ENCODE results near the gene FBLN1.

Gene FBLN1

DNA sequence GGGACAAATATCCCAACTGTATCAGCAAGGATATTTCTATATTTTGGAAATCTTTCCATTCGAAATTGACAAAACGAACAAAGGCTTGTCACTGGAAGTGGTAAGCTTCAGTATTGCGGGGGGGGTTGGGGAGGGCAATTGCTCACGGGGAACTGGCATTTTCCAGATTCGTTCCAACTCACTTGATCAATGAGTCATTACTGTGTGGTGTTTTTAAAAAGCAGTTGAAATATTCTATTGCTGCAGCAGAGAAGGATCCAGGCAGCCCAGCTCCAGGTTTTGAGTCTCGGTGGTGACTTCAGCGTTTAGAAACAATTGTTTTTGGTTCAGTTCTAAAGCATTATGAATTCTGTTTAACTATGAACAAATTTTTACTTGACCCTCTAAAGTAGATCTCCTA, 33.8 kb upstream of the FBLN1 start:
- Histone ChIP-seq H3K36me3 (replicated peaks; ENCODE audit: low read depth, low read length) (no peaks in the 10 kb centered on the region), H3K79me2 (ENCODE audit: low read length) (no peaks in the 10 kb centered on the region), H3K4me3 (ENCODE audit: low read length) (no peak overlapping the region), H3K27ac (ENCODE audit: low read length) (no peak overlapping the region), H3K9ac (ENCODE audit: low read length) (no peak overlapping the region), H3K4me1 (ENCODE audit: low read length) (no peaks in the 10 kb centered on the region), H4K20me1 (ENCODE audit: insufficient read depth, low read length) (no peaks in the 10 kb centered on the region), H3K9me3 (ENCODE audit: insufficient read depth, low read length) (no peaks in the 10 kb centered on the region), H3K27me3 (ENCODE audit: low read depth, low read length) (peaks cover 22% of the 10 kb centered on the region; the same call in 1 of the 2 replicates), H3K4me2 (ENCODE audit: low read length) (no peak overlapping the region), H2AFZ (ENCODE audit: low read depth, low read length) (no peak overlapping the region)
- TF ChIP-seq CTCF (IDR thresholded peaks at IDR 0.05; ENCODE audit: low read depth, low read length) (no peak), EZH2phosphoT487 (IDR thresholded peaks at IDR 0.05; ENCODE audit: low read depth) (no peak)

GRCh38 chr22:45469281-45470073, 33.2 kb upstream of the FBLN1 start:
- no peak overlapping the region for H3K9ac ChIP-seq (ENCODE audit: low read length)
- no peaks in the 10 kb centered on the region for H3K36me3 ChIP-seq (replicated peaks; ENCODE audit: low read depth, low read length)
- no peaks in the 10 kb centered on the region for H3K79me2 ChIP-seq (ENCODE audit: low read length)
- H3K27me3 ChIP-seq (ENCODE audit: low read depth, low read length), result peaks cover 22% of the 10 kb centered on the region; the same call in 1 of the 2 replicates
- no peak overlapping the region for H3K27ac ChIP-seq (ENCODE audit: low read length)
- no peaks in the 10 kb centered on the region for H3K4me1 ChIP-seq (ENCODE audit: low read length)
- no peaks in the 10 kb centered on the region for H4K20me1 ChIP-seq (ENCODE audit: insufficient read depth, low read length)
- no peak overlapping the region for H2AFZ ChIP-seq (ENCODE audit: low read depth, low read length)
- TF ChIP-seq CTCF (IDR thresholded peaks at IDR 0.05; ENCODE audit: low read depth, low read length) (no peak), EZH2phosphoT487 (IDR thresholded peaks at IDR 0.05; ENCODE audit: low read depth) (no peak)
- H3K4me3 ChIP-seq (ENCODE audit: low read length), result no peak overlapping the region
- no peaks in the 10 kb centered on the region for H3K9me3 ChIP-seq (ENCODE audit: insufficient read depth, low read length)
- no peak overlapping the region for H3K4me2 ChIP-seq (ENCODE audit: low read length)

DNA sequence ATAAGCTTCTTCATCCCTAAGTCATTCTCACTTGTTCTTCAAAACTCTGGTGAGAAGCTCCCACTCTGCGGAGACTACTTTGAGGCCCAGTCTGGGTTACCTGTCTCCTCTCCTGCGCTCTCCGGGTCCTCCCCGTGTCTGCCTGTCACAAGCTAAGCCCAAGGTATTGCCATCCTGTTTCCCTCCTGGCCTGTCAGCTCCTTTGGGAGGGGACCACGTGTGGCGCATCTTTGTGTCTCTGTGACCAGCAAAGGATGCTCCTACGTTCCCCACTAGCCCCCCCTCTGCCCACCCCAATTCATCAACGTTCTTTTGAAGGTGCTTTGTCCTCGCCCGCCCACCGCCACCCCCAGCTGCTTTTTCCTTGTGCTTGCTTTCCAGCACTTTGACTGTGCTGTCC, 31.8 kb upstream of the FBLN1 start:
- Histone ChIP-seq H3K4me2 (ENCODE audit: low read length) (no peak overlapping the region), H2AFZ (ENCODE audit: low read depth, low read length) (no peak overlapping the region), H3K9me3 (ENCODE audit: insufficient read depth, low read length) (no peaks in the 10 kb centered on the region), H3K79me2 (ENCODE audit: low read length) (no peaks in the 10 kb centered on the region), H3K9ac (ENCODE audit: low read length) (no peak overlapping the region), H3K4me3 (ENCODE audit: low read length) (no peak overlapping the region), H3K36me3 (replicated peaks; ENCODE audit: low read depth, low read length) (no peaks in the 10 kb centered on the region), H4K20me1 (ENCODE audit: insufficient read depth, low read length) (no peaks in the 10 kb centered on the region), H3K27ac (ENCODE audit: low read length) (no peak overlapping the region), H3K4me1 (ENCODE audit: low read length) (no peaks in the 10 kb centered on the region), H3K27me3 (ENCODE audit: low read depth, low read length) (peaks cover 26% of the 10 kb centered on the region; the same call in 1 of the 2 replicates)
- TF ChIP-seq EZH2phosphoT487 (IDR thresholded peaks at IDR 0.05; ENCODE audit: low read depth) (no peak), CTCF (IDR thresholded peaks at IDR 0.05; ENCODE audit: low read depth, low read length) (no peak)

GRCh38 chr22:45472426-45472825, 30.3 kb upstream of the FBLN1 start:
- H3K36me3 ChIP-seq (replicated peaks; ENCODE audit: low read depth, low read length), result no peaks in the 10 kb centered on the region
- no peak overlapping the region for H3K27ac ChIP-seq (ENCODE audit: low read length)
- TF ChIP-seq CTCF (IDR thresholded peaks at IDR 0.05; ENCODE audit: low read depth, low read length), result no peak
- no peak overlapping the region for H3K4me3 ChIP-seq (ENCODE audit: low read length)
- H3K27me3 ChIP-seq (ENCODE audit: low read depth, low read length), result peaks cover 29% of the 10 kb centered on the region; the same call in 1 of the 2 replicates
- no peaks in the 10 kb centered on the region for H4K20me1 ChIP-seq (ENCODE audit: insufficient read depth, low read length)
- H3K4me2 ChIP-seq (ENCODE audit: low read length), result no peak overlapping the region
- no peaks in the 10 kb centered on the region for H3K9me3 ChIP-seq (ENCODE audit: insufficient read depth, low read length)
- no peak overlapping the region for H2AFZ ChIP-seq (ENCODE audit: low read depth, low read length)
- H3K4me1 ChIP-seq (ENCODE audit: low read length), result no peaks in the 10 kb centered on the region
- H3K9ac ChIP-seq (ENCODE audit: low read length), result no peak overlapping the region
- no peaks in the 10 kb centered on the region for H3K79me2 ChIP-seq (ENCODE audit: low read length)
